HepG2 (cell line): ENCODE measurements around the gene TMBIM6. TPM values are rescaled to one million over a fixed set of nuclear protein-coding genes. Genes with fewer than 3 reads are reported as not detected.

Experiments used
- ATAC-seq: fragments of 200-7000 bp; cut with Tn5 transposase; 3 replicates; pipeline ENCODE4 v1.9.1; 2020; ENCODE audit warnings: mild to moderate bottlenecking, moderate library complexity
- BruUV-seq: library from RNA; stranded (reverse); fragments of 400-500 nt; replicated peaks from 2 replicates; lab custom pipeline; 2021; lab: Mats Ljungman, UMichigan
- CTCF ChIA-PET: fragments of 300-600 bp; formaldehyde crosslinking; extraction: SDS; loops from one replicate; lab custom pipeline; 2021; ENCODE audit warnings: low total read pairs, inconsistent platforms, low intra/inter-chr PET ratio; lab: Yijun Ruan, JAX
- POLR2A ChIA-PET: fragments of 350-600 bp; sonication (Branson Sonifier 250); formaldehyde crosslinking; loops from one replicate; lab custom pipeline; 2020; ENCODE audit warnings: antibody characterized with exemption, inconsistent platforms; lab: Yijun Ruan, JAX
- DNase-seq: peaks from one replicate; pipeline ENCODE4 v3.0.0-alpha.2; 2015; ENCODE audit warnings: low spot score
- FAIRE-seq: peaks from 3 replicates; lab custom pipeline; 2011; peaks lifted over from hg19 to GRCh38; lab: Jason Lieb, UNC
- H2AFZ ChIP-seq: one replicate; pipeline ENCODE4 v1.6.1; 2011; ENCODE audit warnings: low read length, inconsistent platforms
- H3K27ac ChIP-seq: fragments of 300-600 bp; 3 replicates; pipeline ENCODE4 v1.8.0; 2011; ENCODE audit warnings: mixed run types, mild to moderate bottlenecking, mixed read lengths, low read length, inconsistent platforms; ENCODE audit not compliant: insufficient read depth; ENCODE audit errors: extremely low read length
- H3K27me3 ChIP-seq, 2 experiments: fragments of 200-600 bp in 1 of 2; 2 replicates in 1 of 2; 3 replicates in 1 of 2; pipeline versions ENCODE4 v1.6.0 to v1.8.0; 2011; ENCODE audit warnings: low read length in 2 of 2, mild to moderate bottlenecking in 2 of 2, moderate library complexity in 2 of 2, inconsistent platforms in 1 of 2; ENCODE audit not compliant: insufficient read depth in 2 of 2, control insufficient read depth in 1 of 2
- H3K36me3 ChIP-seq, 2 experiments: fragments of 200-600 bp in 1 of 2; replicated peaks in 1 of 2; 2 replicates in 1 of 2; 3 replicates in 1 of 2; pipeline versions ENCODE4 v1.5.1 to v1.8.0; 2011; ENCODE audit warnings: low read length in 2 of 2, inconsistent platforms in 1 of 2; ENCODE audit not compliant: insufficient read depth in 2 of 2, control insufficient read depth in 1 of 2
- H3K4me1 ChIP-seq: 2 replicates; pipeline ENCODE4 v1.5.1; 2012; ENCODE audit warnings: low read length, inconsistent platforms; ENCODE audit not compliant: insufficient read depth
- H3K4me2 ChIP-seq: 2 replicates; pipeline ENCODE4 v1.6.0; 2011; ENCODE audit warnings: low read depth, low read length, inconsistent platforms
- H3K4me3 ChIP-seq, 3 experiments: fragments of 200-600 bp in 1 of 3; sonication (generic), shearing (Covaris generic) in 1 of 3; replicated peaks in 1 of 3; 2 replicates each; pipeline ENCODE4 v1.5.1; 2011 to 2016; ENCODE audit warnings: low read length in 3 of 3, inconsistent platforms in 2 of 3, low read depth in 2 of 3, mild to moderate bottlenecking in 2 of 3, control low read depth in 1 of 3, mixed read lengths in 1 of 3; ENCODE audit not compliant: insufficient read depth in 1 of 3
- H3K79me2 ChIP-seq: one replicate; pipeline ENCODE4 v1.6.1; 2011; ENCODE audit warnings: low read length, inconsistent platforms; ENCODE audit not compliant: insufficient read depth
- H3K9ac ChIP-seq: 2 replicates; pipeline ENCODE4 v1.6.0; 2011; ENCODE audit warnings: mild to moderate bottlenecking, low read depth, low read length, inconsistent platforms; ENCODE audit not compliant: insufficient read depth
- H3K9me3 ChIP-seq: 2 replicates; pipeline ENCODE4 v1.5.1; 2012; ENCODE audit warnings: mild to moderate bottlenecking, low read length
- H4K20me1 ChIP-seq: 2 replicates; pipeline ENCODE4 v1.6.0; 2011; ENCODE audit warnings: inconsistent platforms, mild to moderate bottlenecking, low read length, moderate library complexity; ENCODE audit not compliant: insufficient read depth
- AGO2 ChIP-seq: fragments of 200-400 bp; formaldehyde crosslinking; optimal IDR thresholded peaks from 2 replicates; pipeline ENCODE3; 2017; ENCODE audit warnings: mild to moderate bottlenecking, low read depth, low read length, moderate library complexity
- HNRNPL ChIP-seq: fragments of 200-400 bp; formaldehyde crosslinking; IDR thresholded peaks from 2 replicates; pipeline ENCODE4 v1.6.1; 2017; ENCODE audit warnings: mild to moderate bottlenecking, low read depth, low read length
- KDM4B ChIP-seq: sonication (generic); formaldehyde crosslinking; IDR thresholded peaks from 2 replicates; pipeline ENCODE4 v1.4.0; 2020; ENCODE audit warnings: missing genetic modification reagents
- NFKB2 ChIP-seq: sonication (generic); formaldehyde crosslinking; IDR thresholded peaks from 2 replicates; pipeline ENCODE4 v1.4.0; 2020; ENCODE audit warnings: missing genetic modification reagents, borderline replicate concordance
- ZNF235 ChIP-seq: sonication (generic); formaldehyde crosslinking; IDR thresholded peaks from 2 replicates; pipeline ENCODE4 v1.8.1; 2023; ENCODE audit warnings: mild to moderate bottlenecking, missing genetic modification reagents, borderline replicate concordance
- ZNF263 ChIP-seq: sonication (generic); formaldehyde crosslinking; IDR thresholded peaks from 2 replicates; pipeline ENCODE4 v1.4.0; 2020; ENCODE audit warnings: missing genetic modification reagents
- ZNF280D ChIP-seq: sonication (generic); formaldehyde crosslinking; IDR thresholded peaks from 2 replicates; pipeline ENCODE4 v1.5.1; 2020; ENCODE audit warnings: mild to moderate bottlenecking, missing genetic modification reagents
- ZNF33B ChIP-seq: sonication (generic); formaldehyde crosslinking; IDR thresholded peaks from 2 replicates; pipeline ENCODE4 v1.5.1; 2020; ENCODE audit warnings: mild to moderate bottlenecking, missing genetic modification reagents
- ZNF343 ChIP-seq: sonication (generic); formaldehyde crosslinking; IDR thresholded peaks from 2 replicates; pipeline ENCODE4 v1.4.0; 2020; ENCODE audit warnings: mild to moderate bottlenecking, missing genetic modification reagents
- ZNF816 ChIP-seq: sonication (generic); formaldehyde crosslinking; IDR thresholded peaks from 2 replicates; pipeline ENCODE4 v1.8.0; 2022; ENCODE audit warnings: missing genetic modification reagents, mild to moderate bottlenecking, borderline replicate concordance
- WGBS: methylation state at CpG from one replicate; pipeline ENCODE4 v1.1.6; 2017; ENCODE audit warnings: low lambda C conversion rate; 5-methylcytosine and 5-hydroxymethylcytosine counted together
- in situ Hi-C: cut with HindIII; loops from 2 replicates; pipeline ENCODE4 v1.10.0; 2017; ENCODE audit warnings: low pct_unique_long_range_greater_than_20kb; ENCODE audit not compliant: extremely low pct_ligation_motif_present
- intact Hi-C: fragments of 100-400 bp; cut with micrococcal nuclease; formaldehyde crosslinking; loops from one replicate; pipeline ENCODE4 v1.10.0; 2022; ENCODE audit not compliant: unreplicated experiment
- polyA plus RNA-seq, 8 experiments: library from polyadenylated mRNA; depleted of rRNA in 3 of 8; stranded (reverse) in 7 of 8; unstranded in 1 of 8; fragments of >200 nt; fragmentation: Illumina TruSeq in 4 of 8; extraction: Trizol in 4 of 8; gene quantifications; 2 replicates each; pipeline versions ENCODE4 v1.2.1 to v1.2.3, GENCODE V29; 2011 to 2016; ENCODE audit warnings: low read depth in 4 of 8, missing spikeins in 1 of 8, mixed read lengths in 1 of 8; ENCODE audit not compliant: insufficient read depth in 1 of 8
- total RNA-seq, 5 experiments: library from RNA; depleted of rRNA; stranded (reverse); fragments of >200 nt; fragmentation: Illumina TruSeq; extraction: Trizol; gene quantifications; 2 replicates each; pipeline ENCODE4 v1.2.3, GENCODE V29; 2016; ENCODE audit warnings: low read depth in 1 of 5

Gene TMBIM6
- total and polyA plus RNA-seq, 2 of the 13 experiments (the other 11 are each of a cell fraction or from before 2014, with no cell fraction given) = 412 to 468 TPM

DNA sequence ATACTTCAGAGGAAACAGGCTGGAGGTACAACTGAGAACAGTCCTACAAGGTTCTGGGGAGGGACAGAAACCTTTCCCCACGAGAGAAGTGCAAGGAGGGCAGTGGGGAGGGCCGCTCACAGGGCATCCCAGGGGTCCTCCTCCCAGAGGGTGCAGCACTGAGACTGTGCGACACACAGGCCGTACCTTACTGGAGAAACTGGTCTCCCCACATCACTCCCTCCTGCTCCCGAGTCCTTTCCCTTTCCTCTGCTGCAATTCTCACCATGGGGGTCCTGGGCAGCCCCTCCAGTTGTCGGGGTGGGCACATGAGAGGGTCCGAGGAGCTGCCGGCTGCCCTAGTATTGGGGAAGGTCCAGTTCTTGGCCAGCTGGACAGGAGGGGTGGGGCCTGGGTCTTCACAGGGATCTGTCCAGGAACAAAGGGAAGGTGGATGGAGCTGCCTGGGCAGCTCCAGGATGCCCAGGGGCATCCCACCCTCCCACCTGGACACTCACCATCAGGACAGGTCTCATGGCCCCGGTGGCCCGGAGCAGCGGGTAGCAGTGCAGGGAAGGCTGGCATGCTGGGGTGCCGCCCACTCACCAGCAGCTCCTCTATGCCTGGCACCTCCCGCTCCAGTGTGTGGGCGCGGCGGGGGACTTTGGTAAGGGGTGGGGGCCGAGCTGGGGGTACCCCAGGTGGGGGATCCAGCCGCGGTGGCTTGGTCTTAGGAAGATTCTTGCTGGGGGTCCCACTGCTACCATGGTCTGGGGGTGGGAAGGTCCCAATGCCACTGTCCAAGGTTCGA lies 51.0 kb downstream of the TMBIM6 start:
- TF ChIP-seq AGO2 (peak; percentile 0), ZNF33B (CRISPR knock-in tag) (no peak)
- ChIA-PET CTCF (no interaction called here), POLR2A (interaction anchor here (0.6 kb wide), 1 partner anchor 495 kb away, joined by 4 read pairs; no protein-coding TSS in a partner anchor)
- H3K4me2 ChIP-seq = no peak overlapping the region
- H3K4me1 ChIP-seq = no peaks in the 10 kb centered on the region
- H3K27me3 ChIP-seq = no peaks in the 10 kb centered on the region
- no peak overlapping the region for H3K4me3 ChIP-seq
- no TSS peak for BruUV-seq
- no peaks in the 10 kb centered on the region for H3K79me2 ChIP-seq
- H2AFZ ChIP-seq = no peak overlapping the region
- in situ Hi-C loops (loop anchor here (5.0 kb wide), 1 partner anchor 35 kb away; the partner anchor contains the start of gene NCKAP5L), intact Hi-C loops (no loop called here)
- WGBS = 97% methylated on average over 7 of the region's 20 CpGs
- no peak for DNase-seq
- no peaks in the 10 kb centered on the region for H4K20me1 ChIP-seq
- FAIRE-seq = no peak
- no peak overlapping the region for H3K27ac ChIP-seq
- no peak overlapping the region for H3K9ac ChIP-seq
- ATAC-seq = no peak
- 0 out of 5 replicates have a peak, but pooled peaks cover 2 to 4% of the 10 kb centered on the region in 2 experiments for H3K36me3 ChIP-seq
- H3K9me3 ChIP-seq = no peaks in the 10 kb centered on the region

- Histone ChIP-seq H4K20me1 (no peaks in the 10 kb centered on the region), H3K79me2 (no peaks in the 10 kb centered on the region), H3K4me1 (no peaks in the 10 kb centered on the region), H3K9ac (no peak overlapping the region), H3K9me3 (no peaks in the 10 kb centered on the region)
- no TSS peak for BruUV-seq
- intact Hi-C loops = no loop called here
- in situ Hi-C loops = loop anchor here (5.0 kb wide), 1 partner anchor 34 kb away; the partner anchor contains the start of gene NCKAP5L
- TF ChIP-seq ZNF235 (no peak), ZNF816 (CRISPR knock-in tag) (no peak), HNRNPL (0 out of 2 replicates have a peak, but pooled peaks have one; percentile 28), ZNF280D (CRISPR knock-in tag) (no peak), KDM4B (no peak), ZNF263 (CRISPR knock-in tag) (no peak), NFKB2 (CRISPR knock-in tag) (no peak), ZNF343 (CRISPR knock-in tag) (no peak)
- TF ChIP-seq, all 625 proteins: peak for 1
- Histone ChIP-seq H3K36me3 (peaks cover 2 to 11% of the 10 kb centered on the region in 2 experiments; a peak in 3 of 5 replicates), H2AFZ (no peak overlapping the region), H3K4me3 (no peak overlapping the region), H3K27ac (no peak overlapping the region), H3K4me2 (no peak overlapping the region), H3K27me3 (no peaks in the 10 kb centered on the region)
- POLR2A ChIA-PET = interaction anchor here (0.6 kb wide), 1 partner anchor 496 kb away, joined by 4 read pairs; no protein-coding TSS in a partner anchor
- FAIRE-seq = no peak
- no peak for DNase-seq
- CTCF ChIA-PET = no interaction called here
- WGBS = 79% methylated on average over 3 of the region's 11 CpGs
- no peak for ATAC-seq
These were observed 51.7 kb downstream of the TMBIM6 start for GRCh38 chr12:49792976-49793580.
